HPDE6-E6E7 (cell line): ENCODE measurements around the gene EFTUD2.
"Not testable (repeated sequence)": the region's sequence is repeated elsewhere in the genome, so short reads cannot be mapped to it uniquely, and the experiment has no call there.

Experiments
- DNase-seq: peaks from one replicate; pipeline ENCODE4 v3.0.0; 2011; ENCODE audit warnings: missing footprints; ENCODE audit errors: extremely low spot score

EFTUD2 gene

GRCh38 chr17:44808656-44809388 is 90.4 kb downstream of the EFTUD2 start:
- DNase-seq, result not testable (repeated sequence)

GRCh38 chr17:44808156-44808555 is 91.1 kb downstream of the EFTUD2 start:
- DNase-seq, result no peak

- no peak for DNase-seq
Observed at GRCh38 chr17:44807817-44808155, 91.5 kb downstream of the EFTUD2 start.

GRCh38 chr17:44807093-44807816 is 92.0 kb downstream of the EFTUD2 start:
- DNase-seq, result no peak

GRCh38 chr17:44804302-44805089 is 94.7 kb downstream of the EFTUD2 start:
- no peak for DNase-seq

- DNase-seq, result no peak
Observed at GRCh38 chr17:44801880-44802279, 97.4 kb downstream of the EFTUD2 start.
